Measurements from ENCODE around the gene MDH2.
"Not testable (repeated sequence)": the region's sequence is repeated elsewhere in the genome, so short reads cannot be mapped to it uniquely, and the experiment has no call there.

The MDH2 gene, protein sequence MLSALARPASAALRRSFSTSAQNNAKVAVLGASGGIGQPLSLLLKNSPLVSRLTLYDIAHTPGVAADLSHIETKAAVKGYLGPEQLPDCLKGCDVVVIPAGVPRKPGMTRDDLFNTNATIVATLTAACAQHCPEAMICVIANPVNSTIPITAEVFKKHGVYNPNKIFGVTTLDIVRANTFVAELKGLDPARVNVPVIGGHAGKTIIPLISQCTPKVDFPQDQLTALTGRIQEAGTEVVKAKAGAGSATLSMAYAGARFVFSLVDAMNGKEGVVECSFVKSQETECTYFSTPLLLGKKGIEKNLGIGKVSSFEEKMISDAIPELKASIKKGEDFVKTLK

DNA sequence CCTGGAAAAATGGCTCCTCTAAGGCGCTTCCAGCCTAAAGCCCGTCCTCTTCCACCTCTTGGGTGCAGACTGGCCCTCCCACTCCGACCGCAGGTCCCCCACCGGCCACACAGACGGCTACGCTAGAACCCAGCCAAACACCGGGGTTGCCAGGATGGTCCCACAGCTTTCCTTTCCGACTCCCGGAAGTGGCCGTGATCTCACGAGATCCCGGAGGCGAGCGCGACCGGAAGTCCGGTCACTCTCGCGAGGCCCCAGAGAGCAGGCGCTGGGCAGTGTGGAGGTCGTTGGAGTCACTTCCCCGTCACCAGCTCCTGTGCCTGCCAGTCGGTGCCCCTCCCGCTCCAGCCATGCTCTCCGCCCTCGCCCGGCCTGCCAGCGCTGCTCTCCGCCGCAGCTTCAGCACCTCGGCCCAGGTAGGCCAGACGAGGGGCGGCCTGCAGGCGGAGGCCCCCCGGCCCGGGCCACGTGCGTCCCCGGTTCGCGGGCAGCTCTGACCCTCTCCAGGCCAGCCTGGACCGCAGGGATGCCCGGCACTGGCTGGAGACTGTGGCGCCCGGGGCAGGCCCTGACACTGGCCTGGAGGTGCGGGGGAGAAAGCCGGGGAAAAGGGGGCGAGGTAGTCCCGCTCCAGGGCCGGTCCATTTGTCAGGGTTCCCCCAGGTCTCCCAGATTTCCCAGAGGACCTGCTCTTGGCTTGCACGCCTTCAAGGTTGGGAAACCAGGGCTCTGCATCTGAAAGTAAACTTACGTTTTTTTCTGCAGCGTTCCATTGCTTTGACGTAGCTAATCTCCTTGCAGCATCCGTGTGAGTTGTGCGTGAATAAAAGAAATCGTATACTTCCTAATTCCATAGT lies at the start of gene MDH2, which contains the start of gene STYXL1:
TSS of gene MDH2 (plus strand) at position 296 of the 857 bp plus-strand sequence. CDS start at position 351, 55 bp downstream.
TSS of gene STYXL1 (minus strand) at position 190 of the 857 bp plus-strand sequence. CDS start 17,477 bp downstream, outside the sequence.
- peak; percentile 88 for DNase-seq (ENCODE audit: low spot score)

DNA sequence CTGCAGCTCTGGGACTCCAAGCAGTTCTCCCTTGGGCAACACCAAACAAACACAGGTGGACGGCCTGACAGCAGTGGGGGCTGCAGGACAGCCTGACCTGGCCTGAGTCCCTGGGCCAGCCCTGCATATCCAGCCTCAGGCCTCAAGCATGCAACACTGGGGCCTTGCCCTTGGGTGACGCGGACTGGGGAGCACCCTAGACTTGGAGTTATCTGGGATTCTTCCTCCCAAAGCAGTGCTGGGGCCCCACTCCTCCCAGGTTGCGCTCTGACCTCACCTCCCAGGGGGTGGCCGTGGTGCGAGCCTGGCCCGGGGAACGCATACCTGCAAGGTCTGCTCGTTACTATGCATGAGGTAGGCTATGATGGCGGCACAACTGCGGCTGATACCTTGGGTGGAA lies 47.3 kb upstream of the MDH2 start:
- no peak for DNase-seq (ENCODE audit: low spot score)

DNA sequence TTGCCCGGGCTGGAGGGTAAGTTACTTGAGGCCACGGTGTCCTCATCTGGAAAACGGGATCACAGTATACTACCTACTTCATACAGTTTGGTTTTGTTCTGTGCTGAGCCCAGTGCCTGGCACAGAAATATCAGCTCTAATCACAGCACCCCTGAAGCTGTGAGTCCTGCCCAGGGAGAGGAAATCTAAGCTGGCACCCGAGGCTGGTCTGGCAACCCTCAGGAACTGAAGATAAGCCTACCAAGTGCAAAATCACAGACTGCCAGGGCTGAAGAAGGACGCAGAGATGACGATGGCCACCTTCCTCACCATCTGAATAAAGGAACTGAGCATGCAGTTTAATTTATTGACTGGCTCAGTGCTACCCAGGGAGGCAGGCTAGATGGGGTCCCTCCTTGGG lies 45.8 kb upstream of the MDH2 start:
- DNase-seq (ENCODE audit: low spot score): no peak

DNA sequence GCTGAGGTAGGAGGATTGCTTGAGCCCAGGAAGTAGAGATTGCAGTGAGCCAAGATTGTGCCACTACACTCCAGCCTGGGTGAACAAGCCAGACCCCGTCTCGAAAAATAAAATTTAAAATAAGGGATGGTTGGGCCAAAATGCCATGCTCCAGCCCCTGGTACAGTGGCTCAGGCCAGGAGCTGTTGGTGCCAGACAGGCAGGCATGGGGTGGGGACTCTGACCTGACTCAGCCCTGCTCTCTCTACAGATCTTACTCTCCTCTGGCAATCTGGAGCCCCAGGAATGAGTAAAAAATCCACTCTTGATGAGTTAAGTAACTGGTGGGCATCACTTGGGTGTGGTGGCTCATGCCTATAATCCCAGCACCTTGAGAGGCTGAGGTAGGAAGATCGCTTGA lies 45.1 kb upstream of the MDH2 start:
- no peak for DNase-seq (ENCODE audit: low spot score)

DNA sequence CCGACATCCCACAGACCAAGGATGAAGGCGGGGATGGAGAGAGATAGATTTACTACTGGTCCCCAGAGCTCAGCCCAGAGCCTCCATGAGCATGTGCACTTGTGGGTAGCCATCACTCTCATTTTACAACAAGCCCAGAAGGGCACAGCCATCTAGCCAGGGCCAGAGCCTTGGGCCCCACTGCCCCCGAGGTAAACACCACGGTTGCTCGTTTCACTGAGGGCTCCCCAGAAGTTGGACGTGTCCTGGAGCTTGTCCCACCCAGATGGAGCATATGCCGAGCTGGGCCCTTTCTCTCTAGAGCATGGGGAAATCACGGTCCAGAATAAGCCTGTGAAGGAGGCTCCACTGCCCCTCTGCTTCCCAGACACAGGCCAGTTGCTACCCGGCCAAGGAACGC lies 44.6 kb upstream of the MDH2 start:
- DNase-seq (ENCODE audit: low spot score): no peak

DNA sequence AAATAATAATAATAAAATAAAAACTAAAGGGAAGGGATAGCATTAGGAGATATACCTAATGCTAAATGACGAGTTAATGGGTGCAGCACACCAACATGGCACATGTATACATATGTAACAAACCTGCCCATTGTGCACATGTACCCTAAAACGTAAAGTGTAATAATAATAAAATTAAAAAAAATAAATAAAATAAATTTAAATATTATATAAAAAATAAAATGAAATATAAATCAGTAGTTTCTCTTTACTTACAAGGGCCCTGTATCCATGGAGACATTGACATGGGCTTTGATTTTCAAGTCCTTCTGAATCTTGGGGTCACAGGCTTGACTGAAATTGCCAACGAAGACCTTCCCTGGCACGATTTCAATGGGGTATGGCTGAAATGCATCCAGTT lies 42.9 kb upstream of the MDH2 start:
- not testable (repeated sequence) for DNase-seq (ENCODE audit: low spot score)

DNA sequence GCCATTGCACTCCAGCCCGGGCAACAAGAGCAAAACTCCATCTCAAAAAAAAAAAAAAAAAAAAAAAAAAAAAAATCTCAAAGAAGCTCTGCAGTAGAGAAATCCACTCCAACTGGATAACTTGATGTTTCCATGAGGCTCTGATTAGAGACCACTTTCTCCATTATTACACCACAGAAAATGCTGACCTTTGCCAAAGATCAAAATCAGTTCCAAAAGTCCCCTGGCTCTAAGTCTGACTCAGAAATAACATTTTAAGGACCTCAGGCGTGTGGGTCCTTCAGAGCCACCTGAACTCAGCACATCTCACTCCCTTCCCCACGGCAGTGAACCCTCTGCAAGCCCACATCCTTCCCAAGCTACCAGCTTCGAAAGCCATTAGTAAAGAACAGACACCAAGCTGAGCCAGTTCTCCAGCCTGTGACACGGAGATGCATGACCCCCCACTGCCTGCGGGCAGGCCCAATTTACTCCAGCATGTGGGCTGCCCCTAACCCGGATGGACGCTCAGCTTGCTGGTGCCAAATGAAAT lies 39.7 kb upstream of the MDH2 start:
- DNase-seq (ENCODE audit: low spot score): peak; percentile 15

DNA sequence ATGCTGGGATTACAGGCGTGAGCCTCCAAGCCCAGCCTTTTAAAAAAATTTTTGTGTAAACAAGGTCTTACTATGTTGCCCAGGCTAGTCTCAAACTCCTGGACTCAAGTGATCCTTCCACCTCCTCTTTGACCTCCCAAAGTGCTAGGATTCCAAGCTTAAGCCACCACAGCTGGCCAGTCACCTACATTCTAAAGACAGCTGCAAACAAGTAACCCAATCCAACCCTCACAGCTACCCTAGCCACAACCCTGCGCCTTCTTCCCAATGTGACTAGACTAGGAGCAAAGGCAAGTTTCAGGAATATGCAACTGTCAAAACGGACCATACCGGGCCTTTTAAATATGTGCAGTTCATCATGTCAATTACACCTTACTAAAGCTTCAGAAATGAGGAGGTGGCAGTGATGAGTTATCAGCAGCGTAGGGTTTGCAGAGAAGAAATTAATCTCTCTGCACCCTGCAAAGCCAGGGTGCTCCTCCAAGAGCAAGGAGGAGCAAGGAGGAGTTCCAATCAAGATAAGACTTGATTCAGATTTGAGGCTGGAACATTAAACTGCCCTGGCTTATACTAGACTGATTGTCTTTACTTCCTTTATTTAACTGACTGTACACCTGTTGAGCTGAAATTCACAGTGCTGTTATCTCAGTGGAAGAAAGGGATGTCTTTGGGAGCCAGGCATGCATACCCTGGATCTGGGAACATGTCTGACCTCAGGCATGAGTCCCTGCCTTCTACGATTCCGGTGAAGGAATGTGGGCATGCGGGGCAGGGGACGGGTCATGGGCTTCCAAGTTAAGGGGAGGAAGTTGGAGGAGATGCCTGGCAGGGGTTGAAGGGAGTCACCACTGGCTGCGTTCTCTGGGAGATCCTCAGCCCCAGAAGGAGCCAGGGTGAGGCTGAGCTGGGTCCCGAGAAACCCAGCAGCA lies 38.0 kb upstream of the MDH2 start:
- DNase-seq (ENCODE audit: low spot score): no peak

DNA sequence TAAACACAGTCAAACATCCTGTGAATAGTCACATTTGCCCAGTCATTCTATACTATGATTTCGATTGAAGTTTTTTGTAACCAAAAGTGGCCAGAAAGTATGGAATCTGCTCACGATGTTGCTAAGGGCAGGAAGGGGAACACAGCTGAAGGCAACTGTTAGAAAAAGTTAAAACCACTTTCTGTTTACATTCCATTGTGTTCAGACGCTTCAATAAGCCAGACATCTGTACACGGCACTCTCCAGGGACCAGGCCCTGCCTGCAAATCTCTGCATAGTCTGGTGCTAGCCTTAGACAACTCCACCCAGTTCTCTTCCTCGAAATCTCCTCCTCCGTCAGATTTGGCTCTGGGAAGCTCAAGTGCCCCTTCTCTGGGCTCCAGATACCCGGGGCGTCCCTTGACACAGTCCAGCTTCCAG lies 36.5 kb upstream of the MDH2 start:
- no peak for DNase-seq (ENCODE audit: low spot score)

DNA sequence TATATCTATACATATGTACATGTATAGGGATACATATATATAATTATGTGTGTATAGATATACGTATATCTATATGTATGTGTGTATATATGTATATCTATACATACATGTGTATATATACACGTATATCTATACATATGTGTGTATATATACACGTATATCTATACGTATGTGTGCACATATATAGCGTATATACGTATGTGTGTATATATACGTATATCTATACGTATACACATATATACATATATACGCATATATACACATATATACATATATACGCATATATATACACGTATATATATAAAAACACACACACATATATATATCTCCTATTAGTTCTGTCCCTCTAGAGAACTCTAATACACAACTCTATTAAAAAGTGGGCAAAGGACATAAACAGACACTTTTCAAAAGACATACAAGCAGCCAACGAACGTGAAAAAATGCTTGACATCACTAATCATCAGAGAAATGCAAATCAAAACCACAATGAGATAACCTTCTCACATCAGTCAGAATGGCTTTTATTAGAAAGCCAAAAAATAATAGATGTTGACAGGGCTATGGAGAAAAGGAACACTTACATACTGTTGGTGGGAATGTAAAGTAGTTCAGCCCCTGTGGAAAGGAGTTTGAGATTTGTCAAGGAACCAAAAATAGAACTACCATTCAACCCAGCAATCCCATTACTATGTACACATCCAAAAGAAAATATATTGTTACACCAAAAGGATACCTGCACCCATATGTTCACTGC lies 31.5 kb upstream of the MDH2 start:
- no peak for DNase-seq (ENCODE audit: low spot score)

DNA sequence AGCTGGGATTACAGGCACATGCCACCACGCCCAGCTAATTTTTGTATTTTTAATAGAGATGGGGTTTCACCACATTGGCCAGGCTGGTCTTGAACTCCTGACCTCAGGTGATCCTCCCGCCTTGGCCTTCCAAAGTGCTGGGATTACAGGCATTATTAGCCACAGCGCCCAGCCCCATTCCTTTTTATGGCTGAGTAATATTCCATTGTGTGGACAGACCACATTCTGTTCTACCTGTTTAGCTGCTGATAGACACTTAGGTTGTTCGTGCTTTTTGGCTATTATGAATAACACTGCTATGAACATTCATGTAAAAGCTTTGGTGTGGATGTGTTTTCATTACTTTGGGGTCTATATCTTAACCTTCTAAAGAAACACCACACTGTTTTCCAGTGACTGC lies 29.4 kb upstream of the MDH2 start:
- not testable (repeated sequence) for DNase-seq (ENCODE audit: low spot score)

DNA sequence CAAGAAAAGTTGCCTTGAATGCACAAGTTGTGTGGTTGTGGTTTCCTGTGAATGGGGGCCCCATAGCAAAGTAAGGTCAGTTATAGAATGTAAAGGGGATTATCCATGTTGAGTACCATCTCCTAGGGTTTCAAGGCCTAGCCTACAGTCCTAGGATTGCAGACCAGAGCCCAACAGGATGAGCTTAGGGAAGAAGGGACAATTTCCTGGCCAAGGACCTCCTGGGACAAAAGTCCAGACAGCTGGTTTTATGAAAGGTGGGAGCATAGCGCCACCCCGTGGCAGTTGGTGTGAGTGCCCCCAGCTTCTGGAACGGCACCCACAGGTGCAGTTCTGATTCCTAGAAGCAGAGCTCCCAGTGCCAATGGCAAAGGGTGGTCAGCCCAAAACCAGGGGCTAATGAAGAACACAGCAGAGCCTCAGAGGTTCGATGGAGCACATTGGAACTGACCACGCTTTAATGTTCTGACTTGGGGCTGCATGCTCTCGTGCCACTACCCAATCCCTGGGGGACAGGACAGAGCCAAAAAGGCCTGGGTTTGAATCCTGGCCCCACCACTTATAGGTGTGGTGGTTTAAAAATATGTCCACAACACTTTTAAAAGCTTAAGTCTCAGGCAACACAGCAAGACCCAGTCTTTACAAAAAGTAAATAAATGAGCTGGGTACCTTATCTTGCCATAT lies 27.7 kb upstream of the MDH2 start:
- peak; percentile 68 for DNase-seq (ENCODE audit: low spot score)

DNA sequence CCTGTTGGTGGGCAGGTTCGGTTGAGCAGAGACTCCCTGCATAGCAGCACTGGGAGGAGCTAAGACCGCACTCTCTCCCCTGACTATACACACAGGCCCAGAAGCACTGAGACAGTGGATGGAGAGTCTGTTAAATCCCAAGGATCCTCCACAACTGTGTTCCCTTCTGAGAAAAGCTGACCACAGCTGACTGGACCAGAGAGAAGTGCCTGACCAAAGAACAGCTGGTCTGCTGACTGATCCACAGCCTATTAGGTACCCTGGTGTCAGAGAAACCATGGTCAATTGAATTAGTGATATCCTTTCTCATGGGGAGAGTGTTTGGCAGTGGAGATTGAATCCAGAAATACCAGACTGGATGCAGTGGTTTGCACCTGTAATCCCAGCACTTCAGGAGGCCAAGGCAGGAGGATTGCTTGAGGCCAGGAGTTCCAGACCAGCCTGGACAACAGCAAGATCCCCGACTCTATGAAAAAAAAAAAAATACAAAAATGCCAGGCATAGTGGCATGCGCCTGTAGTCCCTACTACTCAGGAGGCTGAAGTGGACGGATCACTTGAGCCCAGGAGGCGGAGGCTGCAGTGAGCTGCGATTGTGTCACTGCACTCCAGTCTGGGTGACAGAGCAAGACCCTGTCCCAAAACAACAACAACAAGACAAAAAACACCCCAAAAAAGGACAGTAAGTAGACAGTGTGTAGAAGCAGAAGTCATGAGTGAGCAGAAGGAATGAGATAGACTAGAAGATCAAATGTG lies 25.7 kb upstream of the MDH2 start:
- DNase-seq (ENCODE audit: low spot score): no peak

DNA sequence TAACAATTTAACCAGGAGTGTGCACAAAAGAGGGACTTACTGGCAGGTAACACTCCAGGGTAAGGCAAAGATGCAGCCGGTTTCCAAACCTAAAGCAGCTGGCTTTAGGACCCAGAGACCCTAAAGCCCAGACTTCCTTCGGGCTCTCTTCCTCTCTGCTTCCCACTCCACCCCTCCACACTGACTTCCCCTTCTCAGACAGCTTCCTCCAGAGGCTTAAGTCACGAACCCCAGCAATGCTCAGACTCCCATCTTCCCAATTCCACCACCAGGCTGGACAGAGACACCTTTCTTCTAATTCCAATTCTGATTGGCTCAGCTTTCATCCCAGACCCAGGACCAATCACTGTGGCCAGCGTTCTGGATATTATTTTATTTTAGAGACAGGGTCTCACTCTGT lies 24.9 kb upstream of the MDH2 start:
- no peak for DNase-seq (ENCODE audit: low spot score)

DNA sequence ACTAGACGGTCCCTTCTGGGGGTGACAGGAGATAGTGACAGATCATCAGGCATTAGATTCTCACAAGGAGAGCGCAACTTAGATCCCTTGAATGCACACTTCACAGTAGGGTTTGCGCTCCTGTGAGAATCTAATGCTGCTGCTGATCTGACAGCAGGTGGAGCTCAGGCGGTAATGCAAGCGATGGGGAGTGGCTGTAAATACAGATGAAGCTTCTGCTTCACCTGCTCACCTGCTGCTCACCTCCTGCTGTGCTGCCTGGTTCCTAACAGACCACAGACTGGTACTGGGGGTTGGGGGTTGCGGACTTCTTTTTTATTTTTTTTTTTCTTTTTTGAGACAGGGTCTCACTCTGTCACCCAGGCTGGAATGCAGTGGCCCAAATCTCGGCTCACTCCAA lies 18.2 kb upstream of the MDH2 start:
- DNase-seq (ENCODE audit: low spot score): not testable (repeated sequence)

DNA sequence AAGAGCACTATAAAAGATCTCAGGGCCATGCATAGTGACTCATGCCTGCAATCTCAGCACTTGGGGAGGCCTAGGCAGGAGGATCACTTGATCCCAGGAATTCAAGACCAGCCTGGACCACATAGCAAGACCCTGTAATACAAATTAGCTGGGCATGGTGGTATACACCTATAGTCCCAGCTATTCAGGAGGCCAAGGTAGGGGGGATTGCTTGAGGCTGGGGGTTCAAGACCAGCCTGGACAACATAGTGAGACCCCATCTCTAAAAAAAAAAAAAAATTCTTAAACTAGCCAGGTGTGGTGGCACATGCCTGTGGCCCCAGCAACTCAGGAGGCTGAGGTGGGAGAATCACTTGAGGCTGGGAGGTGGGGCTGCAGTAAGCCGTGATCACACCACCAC lies 15.9 kb upstream of the MDH2 start:
- DNase-seq (ENCODE audit: low spot score): no peak

DNA sequence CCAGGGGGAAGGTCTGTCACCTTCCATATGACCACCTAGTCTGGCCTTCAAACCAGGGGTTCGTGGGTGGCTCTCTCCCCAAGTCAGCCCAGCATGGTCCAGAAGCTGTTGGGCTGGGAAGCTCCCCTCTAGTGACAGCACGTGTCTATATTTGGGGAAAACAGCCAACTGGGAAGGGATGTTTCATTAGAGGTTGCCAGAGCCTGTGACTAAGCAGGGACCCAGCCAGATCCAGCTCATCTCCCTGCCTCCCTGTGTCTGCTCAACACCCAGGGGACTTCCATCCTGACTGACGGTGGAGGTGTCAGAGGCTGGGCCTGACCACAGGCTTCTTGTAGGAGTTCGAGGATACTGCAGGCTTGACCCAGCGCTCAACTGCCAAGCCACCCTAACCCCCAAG lies 10.6 kb upstream of the MDH2 start:
- DNase-seq (ENCODE audit: low spot score): no peak

DNA sequence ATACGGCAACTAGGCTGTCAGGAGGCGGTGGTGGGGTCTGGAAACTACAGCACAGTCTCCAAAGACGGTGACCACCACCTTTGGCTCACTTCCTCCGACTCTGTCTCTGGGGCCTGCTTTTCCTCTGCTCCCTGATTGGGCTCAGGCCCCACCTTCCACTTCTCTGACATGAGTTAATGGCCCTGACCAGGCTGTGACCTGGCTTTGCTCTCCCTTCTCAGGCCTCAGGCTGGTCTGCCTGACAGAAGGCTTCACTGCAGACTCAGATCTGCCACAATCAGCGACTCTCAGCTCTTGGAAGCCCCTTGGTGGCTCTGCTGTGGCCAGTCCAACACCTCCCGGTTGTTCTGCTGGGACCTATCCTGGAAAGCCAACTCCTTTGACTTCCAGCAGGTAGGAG lies 7.8 kb upstream of the MDH2 start:
- DNase-seq (ENCODE audit: low spot score): no peak

DNA sequence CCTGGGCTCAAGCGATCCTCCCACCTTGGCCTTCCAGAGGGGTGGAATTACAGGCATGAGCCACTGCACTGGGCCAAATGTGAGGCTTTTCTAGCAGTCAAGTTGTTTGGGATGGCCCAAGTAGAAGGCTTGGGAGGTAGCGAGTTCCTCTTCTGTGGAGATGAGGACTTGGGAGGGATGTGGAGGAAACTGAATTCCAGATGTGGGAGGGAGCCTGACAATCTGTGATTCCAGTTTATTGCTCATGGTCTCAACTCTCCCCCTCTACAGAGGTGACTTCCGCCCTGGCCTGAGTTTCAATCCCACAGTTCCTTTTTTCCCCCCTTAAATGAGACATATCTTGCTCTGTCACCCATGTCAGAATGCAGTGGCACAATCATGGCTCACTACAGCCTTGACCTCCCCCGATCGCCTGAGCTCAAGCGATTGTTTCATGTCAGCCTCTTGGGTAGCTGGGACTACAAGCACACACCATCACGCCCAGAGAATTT lies 3.5 kb upstream of the MDH2 start:
- no peak for DNase-seq (ENCODE audit: low spot score)
